Skeletal muscle satellite cell (primary cell): ENCODE measurements around the gene EMILIN2.

ENCODE experiments used
- H3K27me3 ChIP-seq: 2 replicates; pipeline ENCODE4 v1.7.0; 2013; ENCODE audit warnings: low read length; ENCODE audit not compliant: control insufficient read depth, insufficient read depth
- H3K36me3 ChIP-seq: 2 replicates; pipeline ENCODE4 v1.7.0; 2013; ENCODE audit warnings: mild to moderate bottlenecking, control low read depth, low read length; ENCODE audit not compliant: insufficient read depth
- H3K4me1 ChIP-seq: 2 replicates; pipeline ENCODE4 v1.7.0; 2013; ENCODE audit warnings: low read length; ENCODE audit not compliant: control insufficient read depth, insufficient read depth
- H3K4me2 ChIP-seq: 2 replicates; pipeline ENCODE4 v1.7.0; 2013; ENCODE audit warnings: mild to moderate bottlenecking, low read length
- H3K4me3 ChIP-seq: 2 replicates; pipeline ENCODE4 v1.7.0; 2013; ENCODE audit warnings: low read length
- H3K9ac ChIP-seq: 2 replicates; pipeline ENCODE4 v1.7.0; 2013; ENCODE audit warnings: mild to moderate bottlenecking, low read depth, low read length, moderate library complexity
- H3K9me3 ChIP-seq: replicated peaks from 2 replicates; pipeline ENCODE4 v1.7.0; 2013; ENCODE audit warnings: mild to moderate bottlenecking, control low read depth, low read length

The EMILIN2 gene

DNA sequence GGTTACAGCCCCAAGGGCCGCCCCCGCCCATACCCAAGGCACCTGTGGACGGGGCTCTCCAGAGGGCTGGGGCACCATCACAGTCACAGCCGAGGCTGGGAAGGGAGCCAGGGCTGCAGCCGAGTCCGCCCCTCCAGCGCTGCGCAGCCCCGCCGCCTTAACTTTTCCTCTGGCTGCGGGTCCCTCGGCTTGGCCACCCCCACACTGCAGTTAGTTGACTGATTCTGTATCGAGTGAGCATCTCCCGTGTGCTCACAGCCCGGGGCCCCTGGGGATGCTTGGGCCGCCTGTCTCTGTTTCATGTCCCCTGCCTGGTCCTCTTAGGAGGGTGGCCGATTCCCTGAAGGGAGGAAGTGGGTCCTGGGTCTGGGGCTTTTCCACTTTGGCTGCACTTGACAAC lies 33.7 kb downstream of the EMILIN2 start:
- no peaks in the 10 kb centered on the region for H3K36me3 ChIP-seq
- no peak overlapping the region for H3K4me2 ChIP-seq
- H3K27me3 ChIP-seq, result peaks cover 22% of the 10 kb centered on the region
- no peak overlapping the region for H3K9ac ChIP-seq
- no peaks in the 10 kb centered on the region for H3K9me3 ChIP-seq
- H3K4me1 ChIP-seq, result peaks cover 9% of the 10 kb centered on the region
- H3K4me3 ChIP-seq, result no peak overlapping the region

- Histone ChIP-seq H3K9ac (peak overlapping the region; percentile 45), H3K4me2 (peak overlapping the region; percentile 15), H3K9me3 (no peaks in the 10 kb centered on the region), H3K36me3 (no peaks in the 10 kb centered on the region), H3K4me3 (no peak overlapping the region), H3K27me3 (peaks cover 22% of the 10 kb centered on the region), H3K4me1 (peaks cover 9% of the 10 kb centered on the region)
These were observed 34.5 kb downstream of the EMILIN2 start for GRCh38 chr18:2881088-2881839.

DNA sequence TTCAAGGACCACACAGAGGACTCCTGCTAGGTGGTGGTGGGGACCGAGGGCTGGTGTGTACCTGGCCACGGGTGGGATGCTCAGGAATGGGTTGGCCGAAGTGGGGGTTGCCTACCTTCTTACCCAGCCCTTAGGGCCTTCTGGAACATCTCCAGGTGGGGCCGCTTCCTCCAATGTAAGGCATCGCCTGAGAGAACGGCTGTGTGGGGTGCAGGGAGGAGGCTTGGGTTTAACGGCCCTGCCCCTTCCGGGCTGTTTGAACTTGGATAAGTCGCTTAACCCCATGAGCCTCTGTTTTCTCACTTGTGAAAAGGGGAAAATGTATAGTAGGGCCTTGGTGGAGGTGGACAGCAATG lies 35.0 kb downstream of the EMILIN2 start:
- H3K4me1 ChIP-seq, result peaks cover 9% of the 10 kb centered on the region
- peaks cover 25% of the 10 kb centered on the region for H3K27me3 ChIP-seq
- H3K4me3 ChIP-seq, result no peak overlapping the region
- H3K4me2 ChIP-seq, result no peak overlapping the region
- H3K9ac ChIP-seq, result no peak overlapping the region
- no peaks in the 10 kb centered on the region for H3K9me3 ChIP-seq
- no peaks in the 10 kb centered on the region for H3K36me3 ChIP-seq

- no peak overlapping the region for H3K4me2 ChIP-seq
- H3K4me1 ChIP-seq, result peaks cover 9% of the 10 kb centered on the region
- H3K36me3 ChIP-seq, result no peaks in the 10 kb centered on the region
- peaks cover 27% of the 10 kb centered on the region for H3K27me3 ChIP-seq
- no peaks in the 10 kb centered on the region for H3K9me3 ChIP-seq
- H3K4me3 ChIP-seq, result no peak overlapping the region
- H3K9ac ChIP-seq, result no peak overlapping the region
These were observed 35.4 kb downstream of the EMILIN2 start for GRCh38 chr18:2882201-2882600.

DNA sequence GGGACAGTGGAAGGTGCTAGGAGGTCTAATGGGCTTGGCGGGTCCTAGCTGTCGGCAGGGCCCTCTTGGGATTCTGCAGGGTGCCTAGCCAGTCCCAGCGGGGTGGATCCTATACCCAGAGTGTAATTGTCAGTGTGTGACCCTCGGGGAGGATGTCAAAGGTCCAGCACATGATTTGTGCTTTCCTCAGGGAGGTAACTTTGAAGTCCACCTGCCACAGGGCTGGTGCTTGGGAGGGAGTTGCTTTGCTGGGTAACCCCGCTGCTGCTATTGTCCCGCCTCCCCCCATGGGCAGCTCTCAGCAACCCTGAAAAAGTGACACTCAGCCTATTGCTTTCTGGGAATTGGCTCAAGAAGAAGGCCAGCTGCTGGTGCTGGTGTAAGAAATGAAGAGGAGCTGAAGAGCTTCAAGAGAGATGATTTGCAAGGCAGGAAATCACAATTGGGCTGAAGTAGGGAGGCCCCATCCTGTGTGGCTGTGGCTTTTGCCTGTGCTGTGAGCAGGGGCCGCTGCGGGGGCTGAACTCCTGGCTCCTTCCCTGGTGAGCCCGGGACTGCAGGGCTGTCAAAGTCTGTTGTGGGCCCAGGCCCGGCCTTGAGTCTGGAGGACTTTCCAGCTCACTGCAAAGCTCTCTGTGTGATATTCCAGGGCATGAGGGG lies 36.4 kb downstream of the EMILIN2 start:
- Histone ChIP-seq H3K4me2 (no peak overlapping the region), H3K4me1 (peaks cover 9% of the 10 kb centered on the region), H3K36me3 (no peaks in the 10 kb centered on the region), H3K9me3 (no peaks in the 10 kb centered on the region), H3K4me3 (no peak overlapping the region), H3K27me3 (peaks cover 27% of the 10 kb centered on the region), H3K9ac (no peak overlapping the region)

- H3K9me3 ChIP-seq, result no peaks in the 10 kb centered on the region
- no peak overlapping the region for H3K4me3 ChIP-seq
- H3K4me2 ChIP-seq, result no peak overlapping the region
- H3K4me1 ChIP-seq, result peaks cover 9% of the 10 kb centered on the region
- H3K9ac ChIP-seq, result no peak overlapping the region
- peaks cover 15% of the 10 kb centered on the region for H3K27me3 ChIP-seq
- no peaks in the 10 kb centered on the region for H3K36me3 ChIP-seq
These were observed 38.0 kb downstream of the EMILIN2 start for GRCh38 chr18:2884706-2885285.

- Histone ChIP-seq H3K36me3 (no peaks in the 10 kb centered on the region), H3K9ac (no peak overlapping the region), H3K9me3 (no peaks in the 10 kb centered on the region), H3K4me1 (no peaks in the 10 kb centered on the region), H3K4me2 (no peak overlapping the region), H3K4me3 (no peak overlapping the region), H3K27me3 (peaks cover 31% of the 10 kb centered on the region)
These were observed 40.7 kb downstream of the EMILIN2 start for GRCh38 chr18:2887470-2887869.

DNA sequence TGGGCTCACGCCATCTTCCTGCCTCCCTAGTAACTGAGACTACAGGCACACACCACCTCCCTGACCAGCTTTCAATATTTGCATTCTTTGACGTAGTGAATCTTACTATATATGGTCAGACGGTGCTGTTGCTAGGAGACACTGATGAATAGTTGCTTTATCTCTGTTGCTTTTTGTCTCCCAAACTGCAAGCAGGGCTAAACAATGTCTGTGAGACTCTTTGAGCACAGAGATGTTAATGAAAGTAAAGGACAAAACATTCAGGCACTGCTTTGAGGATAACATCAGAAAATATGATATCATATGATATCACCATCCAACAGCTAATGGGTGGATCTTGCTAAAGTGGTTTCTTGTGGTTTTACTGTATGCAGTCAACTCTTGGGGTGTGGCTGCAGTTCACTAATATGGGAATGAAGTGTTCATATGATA lies 43.0 kb downstream of the EMILIN2 start:
- no peaks in the 10 kb centered on the region for H3K36me3 ChIP-seq

DNA sequence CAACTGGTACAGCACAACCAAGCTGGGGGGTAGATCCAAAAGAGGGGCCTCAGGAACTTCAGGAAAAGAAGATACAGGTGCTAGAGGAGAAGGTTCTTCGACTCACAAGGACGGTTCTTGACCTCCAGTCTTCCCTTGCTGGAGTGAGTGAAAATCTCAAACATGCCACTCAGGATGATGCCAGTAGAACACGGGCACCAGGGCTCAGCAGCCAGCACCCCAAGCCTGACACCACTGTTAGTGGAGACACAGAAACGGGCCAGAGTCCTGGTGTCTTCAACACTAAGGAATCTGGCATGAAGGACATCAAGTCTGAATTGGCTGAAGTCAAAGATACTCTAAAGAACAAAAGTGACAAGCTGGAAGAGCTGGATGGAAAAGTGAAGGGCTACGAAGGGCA lies 43.8 kb downstream of the EMILIN2 start:
- Histone ChIP-seq H3K36me3 (no peaks in the 10 kb centered on the region), H3K9ac (no peak overlapping the region), H3K9me3 (no peaks in the 10 kb centered on the region), H3K4me2 (no peak overlapping the region), H3K4me3 (no peak overlapping the region), H3K27me3 (peaks cover 26% of the 10 kb centered on the region), H3K4me1 (no peaks in the 10 kb centered on the region)

More for the DNA sequence above, 43.0 kb downstream of the EMILIN2 start:
- H3K4me3 ChIP-seq, result no peak overlapping the region
- H3K27me3 ChIP-seq, result peaks cover 28% of the 10 kb centered on the region
- no peak overlapping the region for H3K9ac ChIP-seq
- no peaks in the 10 kb centered on the region for H3K4me1 ChIP-seq
- H3K9me3 ChIP-seq, result no peaks in the 10 kb centered on the region
- no peak overlapping the region for H3K4me2 ChIP-seq

DNA sequence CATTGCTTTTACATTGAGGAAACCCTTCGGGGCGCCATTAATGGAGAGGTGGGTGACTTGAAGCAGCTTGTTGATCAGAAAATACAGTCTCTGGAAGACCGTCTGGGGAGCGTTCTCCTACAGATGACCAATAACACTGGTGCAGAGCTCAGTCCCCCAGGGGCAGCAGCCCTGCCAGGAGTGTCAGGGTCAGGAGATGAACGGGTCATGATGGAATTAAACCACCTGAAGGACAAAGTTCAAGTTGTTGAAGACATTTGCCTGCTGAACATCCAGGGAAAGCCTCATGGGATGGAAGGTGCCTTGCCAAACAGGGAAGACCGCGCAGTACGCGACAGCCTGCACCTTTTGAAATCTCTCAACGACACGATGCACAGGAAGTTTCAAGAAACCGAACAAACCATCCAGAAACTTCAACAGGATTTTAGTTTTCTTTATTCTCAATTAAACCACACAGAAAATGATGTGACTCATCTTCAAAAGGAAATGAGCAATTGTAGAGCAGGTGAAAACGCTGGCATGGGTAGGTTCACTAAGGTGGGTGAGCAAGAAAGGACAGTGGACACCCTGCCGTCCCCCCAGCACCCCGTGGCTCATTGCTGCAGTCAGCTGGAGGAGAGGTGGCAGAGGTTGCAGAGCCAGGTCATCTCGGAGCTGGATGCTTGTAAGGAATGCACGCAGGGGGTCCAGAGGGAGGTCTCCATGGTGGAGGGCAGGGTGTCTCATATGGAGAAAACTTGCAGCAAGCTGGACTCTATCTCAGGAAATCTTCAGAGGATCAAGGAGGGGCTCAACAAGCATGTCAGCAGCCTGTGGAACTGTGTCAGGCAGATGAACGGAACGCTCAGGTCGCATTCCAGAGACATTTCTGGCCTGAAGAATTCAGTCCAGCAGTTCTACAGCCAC lies 45.0 kb downstream of the EMILIN2 start:
- Histone ChIP-seq H3K4me1 (no peaks in the 10 kb centered on the region), H3K36me3 (no peaks in the 10 kb centered on the region), H3K4me3 (no peak overlapping the region), H3K27me3 (peaks cover 25% of the 10 kb centered on the region), H3K4me2 (no peak overlapping the region), H3K9ac (no peak overlapping the region), H3K9me3 (no peaks in the 10 kb centered on the region)

DNA sequence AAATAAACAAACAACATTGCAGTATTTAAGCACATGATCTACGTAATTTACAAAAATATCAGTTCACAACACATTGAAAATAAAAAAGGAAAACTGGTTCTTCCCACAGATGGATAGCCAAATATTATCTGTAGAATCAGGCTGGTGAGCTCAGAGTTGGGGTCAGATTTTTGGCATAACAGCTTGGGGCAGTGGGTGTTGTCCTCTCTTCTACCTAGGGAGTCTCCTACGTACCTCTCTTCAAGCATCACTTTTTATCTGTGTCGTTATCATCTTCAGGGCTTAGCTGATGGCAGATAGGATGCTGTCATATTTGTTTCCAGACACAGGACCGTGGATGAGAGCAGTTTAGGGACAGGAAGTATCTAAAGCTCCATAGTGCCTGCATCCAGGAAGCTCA lies 46.2 kb downstream of the EMILIN2 start:
- Histone ChIP-seq H3K9ac (no peak overlapping the region), H3K36me3 (no peaks in the 10 kb centered on the region), H3K9me3 (no peaks in the 10 kb centered on the region), H3K27me3 (peaks cover 23% of the 10 kb centered on the region), H3K4me3 (no peak overlapping the region), H3K4me1 (peaks cover 5% of the 10 kb centered on the region), H3K4me2 (no peak overlapping the region)
